GM18517 (cell line): Measurements from ENCODE around the gene GLIS1.

Experiments
- ATAC-seq: cut with Tn5 transposase; IDR thresholded peaks from one replicate; pipeline ENCODE4 v1.9.1; 2021; ENCODE audit warnings: mild to moderate bottlenecking, moderate library complexity; ENCODE audit not compliant: unreplicated experiment

Gene GLIS1

DNA sequence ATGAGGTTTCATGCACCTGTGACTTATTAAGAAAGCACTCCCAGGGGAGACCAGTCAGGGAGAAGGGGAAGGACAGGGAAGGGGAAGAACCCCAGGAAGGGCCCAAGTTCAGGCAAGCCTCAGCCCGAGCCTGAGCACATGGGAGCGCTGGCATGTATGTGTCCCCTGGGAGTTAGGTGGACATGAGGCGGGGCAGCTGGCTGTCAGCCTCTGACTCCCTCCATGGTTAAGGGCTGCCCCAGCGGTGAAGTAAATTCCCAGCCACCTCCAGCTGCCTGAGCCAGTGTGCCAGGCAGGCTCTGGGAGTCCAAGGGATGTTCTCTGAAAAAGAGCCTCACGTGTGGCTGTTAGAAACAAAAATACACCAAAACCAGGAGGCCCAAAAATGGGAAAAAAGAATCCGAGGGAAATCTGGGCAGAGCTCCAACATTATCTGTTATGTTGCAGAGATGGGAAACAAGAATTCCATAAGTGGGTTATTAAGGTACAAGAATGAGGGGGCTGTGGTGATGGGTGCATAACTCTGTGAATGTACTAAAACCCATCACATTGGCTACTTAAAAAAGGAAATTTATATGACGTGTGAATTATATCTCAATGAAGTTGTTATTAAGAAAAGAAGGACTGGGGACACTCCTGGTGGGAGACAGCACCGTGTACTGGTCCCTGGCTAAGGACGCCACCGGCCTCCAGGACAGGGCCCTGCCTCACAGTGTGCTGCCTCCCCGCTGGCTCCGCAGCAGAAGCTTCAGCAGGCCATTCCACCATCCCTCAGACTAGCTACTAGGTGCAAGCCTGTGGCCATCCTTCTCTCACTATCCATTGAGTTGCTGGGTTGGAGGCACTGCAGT is 261.1 kb downstream of the GLIS1 start:
- no peak for ATAC-seq

DNA sequence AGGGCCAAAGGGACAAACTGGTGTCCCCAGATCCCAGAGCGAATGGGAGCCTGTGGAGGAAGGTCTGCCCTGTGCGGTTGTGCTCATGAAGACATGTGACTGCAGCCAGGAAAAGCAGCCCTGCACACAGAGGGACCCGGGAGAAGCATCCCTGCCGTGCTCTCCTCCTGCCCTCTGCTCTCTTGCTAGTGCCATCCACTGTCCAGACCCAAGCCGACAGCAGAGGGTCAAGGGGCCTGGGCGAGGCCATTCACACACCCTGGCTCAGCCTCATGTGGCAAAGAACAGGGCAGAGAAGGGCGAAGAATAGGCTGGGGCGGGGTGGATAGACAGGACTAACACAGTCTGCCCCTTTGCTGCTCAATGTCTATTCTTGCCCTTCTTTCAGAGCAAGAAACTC is 262.4 kb downstream of the GLIS1 start:
- no peak for ATAC-seq

DNA sequence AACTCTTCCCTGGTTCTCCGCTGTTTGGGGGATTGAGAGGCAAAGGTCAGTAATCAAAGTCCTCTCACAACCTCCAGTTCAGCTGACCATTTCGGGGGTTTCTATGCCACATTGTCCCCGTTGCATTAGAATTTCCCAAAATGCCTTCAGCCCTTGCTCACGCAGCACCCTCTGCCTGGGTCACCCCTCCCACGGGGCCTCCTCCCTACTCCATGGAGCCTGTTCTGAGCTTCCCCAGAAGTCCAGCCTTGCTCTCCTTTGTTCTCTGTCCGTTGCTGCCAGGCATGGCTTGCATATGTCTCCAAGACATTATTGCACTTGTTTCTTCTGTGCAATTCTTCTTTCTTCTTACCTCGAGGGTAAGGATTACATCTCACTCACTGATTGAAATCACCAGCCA is 263.3 kb downstream of the GLIS1 start:
- no peak for ATAC-seq

DNA sequence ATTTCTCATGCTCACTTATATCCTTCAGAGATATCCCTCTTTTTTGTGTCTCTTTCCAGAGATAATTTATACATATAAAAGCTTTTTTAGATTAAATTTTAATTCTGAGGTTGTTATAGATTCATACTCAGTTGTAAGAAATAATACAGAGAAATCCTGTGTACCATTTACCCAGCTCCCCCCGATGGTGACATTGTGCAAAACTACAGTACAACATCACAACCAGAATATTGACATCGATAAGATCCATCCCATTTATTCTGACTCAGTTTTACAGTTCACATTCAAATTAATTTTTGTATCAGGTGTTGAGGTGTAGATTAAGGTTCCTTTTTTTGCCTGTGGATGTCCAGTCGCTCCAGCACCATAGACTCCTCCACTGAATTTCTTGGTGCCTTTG is 265.5 kb downstream of the GLIS1 start:
- no peak for ATAC-seq

- no peak for ATAC-seq
These were observed 268.0 kb downstream of the GLIS1 start for GRCh38 chr1:53471000-53471399.

GRCh38 chr1:53470584-53470983 is 268.4 kb downstream of the GLIS1 start:
- ATAC-seq: no peak

GRCh38 chr1:53470155-53470554 is 268.8 kb downstream of the GLIS1 start:
- no peak for ATAC-seq

DNA sequence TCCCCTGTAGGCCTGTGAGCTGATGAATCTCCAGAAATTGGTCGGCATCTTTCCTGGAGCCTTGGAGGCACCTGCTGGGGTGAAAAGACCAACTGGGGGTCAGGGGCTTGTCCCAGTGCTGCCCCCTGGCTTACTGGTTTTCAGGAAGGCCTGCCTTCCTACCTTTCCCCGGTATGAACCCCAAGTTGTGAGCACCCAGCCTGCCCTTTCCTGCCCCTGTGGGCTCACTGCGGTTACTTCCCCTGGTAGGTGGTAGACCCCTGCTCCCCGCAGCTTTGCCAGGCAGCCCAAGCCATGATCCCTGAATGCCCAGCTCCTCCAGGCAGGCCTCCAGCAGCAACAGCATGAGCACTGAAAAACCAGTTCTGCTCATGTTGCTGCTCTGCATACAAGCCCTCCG is 269.6 kb downstream of the GLIS1 start:
- ATAC-seq: no peak

DNA sequence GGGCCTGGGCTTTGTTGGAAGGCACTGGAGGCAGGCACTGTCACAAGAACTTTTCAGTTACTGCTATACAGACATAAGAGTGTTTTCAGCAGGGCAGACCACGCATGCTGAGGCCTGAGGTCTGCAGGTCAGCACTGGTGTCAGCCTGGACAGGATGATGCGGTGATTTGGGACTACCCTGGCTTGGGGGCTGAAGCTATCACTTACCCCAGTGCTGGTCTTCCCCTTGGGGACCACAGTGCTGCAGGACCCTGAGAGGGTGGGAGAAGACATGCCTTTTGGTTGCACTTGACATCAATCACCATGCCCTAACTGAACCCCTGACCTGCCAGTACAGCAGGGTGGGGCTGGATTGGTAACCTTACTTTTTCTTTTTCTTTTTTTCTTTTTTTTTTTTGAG is 270.6 kb downstream of the GLIS1 start:
- no peak for ATAC-seq

- no peak for ATAC-seq
These were observed 271.6 kb downstream of the GLIS1 start for GRCh38 chr1:53467391-53467790.

DNA sequence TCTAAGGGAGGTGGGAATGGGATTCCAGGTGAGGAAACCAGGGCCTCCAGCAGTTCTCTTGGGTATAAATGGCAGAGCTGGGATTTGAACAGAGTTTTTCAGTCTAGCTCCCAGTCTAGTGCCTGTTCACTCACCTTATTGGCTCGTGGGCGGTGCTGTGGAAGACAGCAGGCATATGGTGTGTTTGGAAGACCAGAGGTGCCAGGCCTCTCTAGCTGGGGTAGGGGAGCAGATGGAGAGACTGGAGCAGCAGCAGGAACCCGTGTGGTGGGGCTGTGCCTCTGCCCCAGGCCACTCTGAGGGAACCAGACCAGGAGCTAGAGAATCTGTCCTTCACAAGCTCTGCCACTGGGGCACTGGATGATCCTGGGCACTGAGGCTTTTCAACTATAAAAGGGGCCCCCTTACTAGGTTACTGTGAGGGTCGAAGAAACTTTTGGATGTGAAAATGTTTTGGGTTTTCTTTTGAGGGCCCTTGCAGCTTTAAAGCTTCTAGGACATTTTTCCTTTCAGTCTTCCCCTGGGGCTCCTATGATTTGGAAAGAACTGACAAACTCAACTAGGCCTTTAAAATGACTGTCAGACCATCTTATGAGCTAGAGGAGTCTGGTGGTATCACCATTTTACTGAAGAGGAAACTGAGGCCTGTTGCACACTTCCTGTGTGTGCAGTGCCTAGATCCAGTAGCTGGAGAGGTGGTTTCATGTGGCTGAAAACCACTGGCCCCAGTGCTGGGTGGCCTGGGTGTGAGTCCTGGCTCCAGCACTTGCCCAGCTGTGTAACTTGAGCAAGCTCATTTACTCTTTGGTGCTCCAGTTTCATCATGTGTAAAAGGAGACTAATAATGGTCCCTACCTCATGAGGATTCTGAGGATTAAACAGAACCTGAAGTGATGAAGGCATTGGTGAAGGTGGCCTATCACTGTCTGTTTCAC is 273.7 kb downstream of the GLIS1 start:
- ATAC-seq: no peak

DNA sequence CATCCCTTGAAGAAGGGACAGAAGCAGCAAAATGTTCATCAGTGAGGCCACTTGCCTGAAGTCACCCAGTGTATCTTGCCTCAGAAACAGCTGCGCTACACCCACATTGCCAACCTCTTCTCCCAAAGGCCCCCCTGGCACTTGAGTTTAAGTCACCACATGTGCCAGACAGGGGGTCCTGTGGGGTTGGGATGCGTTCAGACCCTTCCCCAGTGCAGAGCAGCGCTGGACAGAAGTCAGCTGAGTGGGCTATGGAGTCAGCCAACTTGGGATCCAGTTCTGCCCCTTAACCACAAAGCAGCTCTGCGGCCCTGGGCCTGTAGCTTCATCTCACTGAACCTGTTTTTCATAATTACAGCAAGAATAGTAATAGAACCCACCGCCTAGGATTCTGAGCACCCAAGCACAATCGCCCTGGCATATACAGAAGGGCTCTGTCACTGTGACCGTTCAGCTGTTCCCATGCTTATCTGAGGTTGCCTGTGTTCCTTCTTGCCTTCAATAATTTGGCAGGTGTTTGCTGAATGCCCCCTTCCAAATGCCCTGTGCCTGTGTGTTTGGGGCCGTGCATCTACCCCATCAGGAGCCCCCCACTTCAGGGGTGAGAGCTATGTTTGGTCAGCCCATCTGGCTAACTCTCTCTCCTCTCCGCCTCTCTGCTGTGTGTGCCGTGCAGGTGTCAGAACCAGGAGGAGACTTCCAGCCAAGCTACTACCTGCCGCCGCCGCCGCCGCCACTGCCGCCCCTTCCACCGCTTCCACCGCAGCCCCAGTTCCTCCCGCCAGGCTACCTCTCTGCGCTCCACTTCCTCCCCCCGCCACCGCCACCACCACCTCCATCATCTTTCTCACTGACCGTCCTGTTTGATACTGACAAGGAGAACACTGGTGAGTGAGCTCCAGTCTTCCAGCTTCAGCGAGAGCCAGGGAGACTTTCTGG is 274.7 kb downstream of the GLIS1 start:
- ATAC-seq: no peak

- ATAC-seq: no peak
These were observed 276.0 kb downstream of the GLIS1 start for GRCh38 chr1:53462769-53463501.

GRCh38 chr1:53462193-53462592 is 276.8 kb downstream of the GLIS1 start:
- no peak for ATAC-seq

DNA sequence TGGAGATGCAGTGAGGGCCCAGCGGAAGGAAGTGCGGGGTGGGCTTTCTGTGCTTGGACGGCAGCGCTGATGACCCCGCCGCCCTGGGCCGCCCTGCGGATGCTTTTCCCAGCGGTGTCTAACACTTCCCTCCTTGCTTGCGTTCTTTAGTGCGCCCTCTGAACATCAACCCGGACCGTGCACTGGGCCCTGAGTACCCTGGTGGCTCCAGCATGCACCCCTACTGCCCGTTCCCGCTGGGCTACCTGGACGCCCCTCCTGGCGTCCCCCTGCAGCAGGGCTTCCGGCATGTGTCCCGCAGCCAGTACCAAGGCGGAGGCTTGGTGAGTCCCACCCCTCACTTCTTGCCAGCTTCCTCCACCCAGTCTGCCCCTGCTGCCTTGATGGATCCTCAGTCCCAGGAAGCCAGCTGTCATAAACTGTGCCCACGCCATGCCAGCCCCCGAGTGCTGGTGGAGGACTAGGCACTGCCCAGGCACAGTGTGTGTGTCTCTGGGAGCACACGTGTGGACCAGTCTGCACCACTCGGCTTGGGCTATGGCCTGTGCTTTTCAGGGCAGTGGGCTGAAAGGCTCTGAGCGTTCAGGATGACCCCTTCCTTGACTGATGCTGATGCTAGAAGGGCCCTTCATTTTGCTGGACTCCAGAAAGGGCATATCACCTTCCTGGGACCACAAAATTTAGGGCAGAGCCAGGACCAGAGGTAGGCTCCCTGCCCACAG is 277.5 kb downstream of the GLIS1 start:
- no peak for ATAC-seq

- no peak for ATAC-seq
These were observed 278.2 kb downstream of the GLIS1 start for GRCh38 chr1:53460666-53461322.

- ATAC-seq: no peak
These were observed 278.7 kb downstream of the GLIS1 start for GRCh38 chr1:53460211-53460634.

- ATAC-seq: no peak
These were observed 279.4 kb downstream of the GLIS1 start, which contains the start of gene DMRTB1 for GRCh38 chr1:53459321-53460175. Gene DMRTB1 (plus strand): TSS chr1:53459399. CDS start chr1:53459454, 55 bp downstream.
